ENCODE measurements around the gene SARNP.

The SARNP gene

DNA sequence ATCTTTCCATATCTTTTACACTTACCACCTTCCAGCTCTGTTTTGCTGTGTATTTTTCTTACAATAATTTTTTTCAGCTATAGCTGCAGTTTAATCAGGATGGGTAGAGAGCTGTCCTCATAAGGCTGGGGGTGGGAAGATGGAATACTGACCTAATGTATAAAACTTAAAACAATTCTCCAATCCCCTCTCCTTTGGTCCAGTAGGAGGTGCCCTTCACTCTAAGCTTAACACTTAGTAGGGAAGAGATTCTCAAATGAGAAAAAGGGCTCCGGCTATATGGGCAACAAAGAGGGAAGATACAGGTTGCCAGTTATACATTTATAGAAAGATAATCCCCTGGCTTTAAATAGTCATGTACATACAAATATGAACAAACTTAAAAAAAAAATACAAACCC lies 3.2 kb upstream of the SARNP start:
- TF ChIP-seq, protein P1, sequence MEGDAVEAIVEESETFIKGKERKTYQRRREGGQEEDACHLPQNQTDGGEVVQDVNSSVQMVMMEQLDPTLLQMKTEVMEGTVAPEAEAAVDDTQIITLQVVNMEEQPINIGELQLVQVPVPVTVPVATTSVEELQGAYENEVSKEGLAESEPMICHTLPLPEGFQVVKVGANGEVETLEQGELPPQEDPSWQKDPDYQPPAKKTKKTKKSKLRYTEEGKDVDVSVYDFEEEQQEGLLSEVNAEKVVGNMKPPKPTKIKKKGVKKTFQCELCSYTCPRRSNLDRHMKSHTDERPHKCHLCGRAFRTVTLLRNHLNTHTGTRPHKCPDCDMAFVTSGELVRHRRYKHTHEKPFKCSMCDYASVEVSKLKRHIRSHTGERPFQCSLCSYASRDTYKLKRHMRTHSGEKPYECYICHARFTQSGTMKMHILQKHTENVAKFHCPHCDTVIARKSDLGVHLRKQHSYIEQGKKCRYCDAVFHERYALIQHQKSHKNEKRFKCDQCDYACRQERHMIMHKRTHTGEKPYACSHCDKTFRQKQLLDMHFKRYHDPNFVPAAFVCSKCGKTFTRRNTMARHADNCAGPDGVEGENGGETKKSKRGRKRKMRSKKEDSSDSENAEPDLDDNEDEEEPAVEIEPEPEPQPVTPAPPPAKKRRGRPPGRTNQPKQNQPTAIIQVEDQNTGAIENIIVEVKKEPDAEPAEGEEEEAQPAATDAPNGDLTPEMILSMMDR (IDR thresholded peaks at IDR 0.05), result peak; percentile 14; the same call in 1 of the 2 replicates

- TF ChIP-seq, protein P1 (IDR thresholded peaks at IDR 0.05), result no peak
Observed at GRCh38 chr12:55818886-55819285, 1.4 kb upstream of the SARNP start.

GRCh38 chr12:55818140-55818728 lies 710 bp upstream of the SARNP start:
- TF ChIP-seq, protein P1 (IDR thresholded peaks at IDR 0.05), result no peak

DNA sequence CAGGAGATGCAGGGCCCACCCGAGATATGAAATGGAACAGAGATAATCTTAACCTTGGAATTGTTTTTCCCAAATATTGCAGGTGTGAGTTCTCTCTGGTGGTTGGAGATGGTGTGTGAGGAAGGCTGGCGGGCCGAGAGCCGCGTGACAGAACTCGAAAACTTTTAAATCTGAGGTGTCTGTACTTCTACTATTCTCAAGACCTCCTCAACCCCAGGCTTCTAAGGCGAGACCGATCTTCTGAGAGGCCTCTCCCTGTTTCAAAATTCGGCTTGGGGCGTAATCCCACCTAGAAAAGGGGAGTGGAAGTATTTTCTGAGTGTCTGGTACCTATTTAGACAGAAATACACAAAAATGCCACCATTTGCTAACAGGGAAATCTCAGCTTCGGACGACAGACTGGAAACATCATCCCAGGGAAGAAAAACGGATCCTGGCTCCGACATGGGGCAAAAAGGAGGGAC lies 611 bp downstream of the SARNP start:
- TF ChIP-seq, protein P1 (IDR thresholded peaks at IDR 0.05), result no peak

DNA sequence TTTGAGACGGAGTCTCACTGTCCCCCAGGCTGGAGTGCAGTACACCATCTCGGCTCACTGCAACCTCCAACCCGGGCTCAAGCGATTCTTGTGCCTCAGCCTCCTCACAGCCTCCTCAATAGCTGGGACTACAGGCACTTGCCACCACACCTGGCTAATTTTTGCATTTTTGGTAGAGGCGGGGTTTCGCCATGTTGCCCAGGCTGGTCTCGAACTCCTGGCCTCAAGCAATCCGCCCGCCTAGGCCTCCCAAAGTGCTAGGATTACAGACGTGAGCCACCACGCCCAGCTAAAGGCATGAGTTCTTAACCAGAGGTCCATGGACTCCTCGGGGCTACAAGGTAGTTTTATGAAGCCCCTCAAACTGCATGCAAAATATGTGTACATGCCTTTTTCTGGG lies 2.1 kb downstream of the SARNP start:
- TF ChIP-seq, protein P1 (IDR thresholded peaks at IDR 0.05), result no peak

DNA sequence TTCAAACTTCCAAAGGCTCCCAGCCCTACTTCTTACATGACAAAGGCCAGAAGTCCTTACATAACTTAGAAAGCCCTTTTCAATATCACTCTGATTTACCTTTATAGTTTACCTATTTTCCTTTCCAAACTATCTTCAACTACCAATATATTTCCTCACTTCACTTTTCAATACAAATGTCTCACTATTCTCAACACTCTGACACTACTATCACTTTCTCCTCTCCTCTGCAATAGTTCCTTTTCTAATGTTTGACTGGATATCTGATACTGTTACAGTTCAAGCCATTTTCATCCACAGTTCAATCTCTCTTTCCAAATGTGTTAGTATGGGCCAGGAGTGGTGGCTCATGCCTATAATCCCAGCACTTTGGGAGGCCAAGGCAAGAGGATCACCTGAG lies 3.3 kb downstream of the SARNP start:
- TF ChIP-seq, protein P1 (IDR thresholded peaks at IDR 0.05), result no peak

DNA sequence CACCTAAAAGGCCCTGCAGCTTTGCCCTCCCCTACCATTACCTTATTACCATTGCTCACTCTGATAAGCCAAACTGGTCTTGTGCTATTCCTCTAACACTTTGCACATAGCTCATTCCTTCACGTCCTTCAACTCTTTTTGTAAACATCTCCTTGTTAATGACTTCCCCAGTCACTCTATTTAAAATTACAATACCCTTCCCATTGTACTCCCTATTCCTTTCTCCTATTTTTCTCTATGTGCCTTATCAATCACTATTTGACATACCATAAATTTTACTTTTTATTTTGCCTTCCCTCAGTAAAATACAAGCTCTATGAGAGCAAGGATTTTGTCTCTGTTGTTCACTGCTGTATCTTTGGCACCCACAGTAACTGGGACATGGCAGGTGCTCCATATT lies 5.4 kb downstream of the SARNP start:
- TF ChIP-seq, protein P1 (IDR thresholded peaks at IDR 0.05), result no peak

DNA sequence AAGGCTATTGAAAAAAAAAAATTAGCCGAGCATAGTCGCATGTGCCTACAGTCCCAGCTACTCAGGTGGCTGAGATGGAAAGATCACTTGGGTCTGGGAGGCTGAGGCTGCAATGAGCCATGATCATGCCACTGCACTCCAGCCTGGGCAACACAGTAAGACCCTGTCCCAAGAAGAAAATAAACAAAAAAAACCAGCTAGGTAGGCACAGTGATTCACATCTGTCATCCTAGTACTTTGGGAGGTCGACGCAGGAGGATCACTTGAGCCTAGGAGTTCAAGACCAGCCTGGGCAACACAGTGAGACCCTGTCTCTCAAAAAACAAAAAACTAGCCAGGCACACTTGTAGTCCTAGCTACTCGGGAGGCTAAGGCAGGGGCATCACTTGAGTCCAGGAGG lies 8.2 kb downstream of the SARNP start:
- TF ChIP-seq, protein P1 (IDR thresholded peaks at IDR 0.05), result no peak
